HG02678 (cell line): ENCODE measurements around the gene INPP4A.

ENCODE experiments used
- ATAC-seq: cut with Tn5 transposase; IDR thresholded peaks from one replicate; pipeline ENCODE4 v1.9.1; 2021; ENCODE audit warnings: mild to moderate bottlenecking, moderate library complexity; ENCODE audit not compliant: unreplicated experiment

The INPP4A gene

GRCh38 chr2:98459496-98460175, 15.0 kb downstream of the INPP4A start:
- ATAC-seq, result peak; percentile 31

- ATAC-seq, result peak; percentile 61
Observed at GRCh38 chr2:98460573-98461497, 16.2 kb downstream of the INPP4A start.

- ATAC-seq, result no peak
Observed at GRCh38 chr2:98461498-98462049, 16.9 kb downstream of the INPP4A start.

- no peak for ATAC-seq
Observed at GRCh38 chr2:98463081-98463481, 18.4 kb downstream of the INPP4A start.

DNA sequence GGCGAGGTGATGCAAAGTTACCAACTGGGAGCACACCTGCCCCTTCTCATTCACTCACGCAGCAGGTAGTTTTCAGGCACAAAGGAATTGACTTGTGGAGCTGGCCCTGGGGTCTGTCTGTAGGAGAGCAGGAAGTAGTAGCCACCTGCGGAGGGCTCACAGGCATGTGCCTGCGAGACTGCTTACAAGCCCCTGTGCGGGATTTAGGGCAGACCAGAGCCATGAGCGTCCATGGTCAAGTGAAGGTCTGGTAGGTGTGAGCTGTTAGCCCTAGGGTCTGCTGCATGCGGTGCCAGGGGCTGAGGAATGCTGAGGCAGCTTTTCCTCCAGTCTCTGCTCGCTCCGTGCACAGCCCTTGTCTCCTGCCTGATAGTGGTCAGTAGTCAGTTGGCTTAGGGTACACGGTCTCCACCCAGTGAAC, 18.9 kb downstream of the INPP4A start:
- no peak for ATAC-seq

- ATAC-seq, result no peak
Observed at GRCh38 chr2:98463988-98464771, 19.5 kb downstream of the INPP4A start.

- peak; percentile 33 for ATAC-seq
Observed at GRCh38 chr2:98464772-98465310, 20.2 kb downstream of the INPP4A start.

GRCh38 chr2:98465456-98466226, 21.0 kb downstream of the INPP4A start:
- ATAC-seq, result peak; percentile 36

DNA sequence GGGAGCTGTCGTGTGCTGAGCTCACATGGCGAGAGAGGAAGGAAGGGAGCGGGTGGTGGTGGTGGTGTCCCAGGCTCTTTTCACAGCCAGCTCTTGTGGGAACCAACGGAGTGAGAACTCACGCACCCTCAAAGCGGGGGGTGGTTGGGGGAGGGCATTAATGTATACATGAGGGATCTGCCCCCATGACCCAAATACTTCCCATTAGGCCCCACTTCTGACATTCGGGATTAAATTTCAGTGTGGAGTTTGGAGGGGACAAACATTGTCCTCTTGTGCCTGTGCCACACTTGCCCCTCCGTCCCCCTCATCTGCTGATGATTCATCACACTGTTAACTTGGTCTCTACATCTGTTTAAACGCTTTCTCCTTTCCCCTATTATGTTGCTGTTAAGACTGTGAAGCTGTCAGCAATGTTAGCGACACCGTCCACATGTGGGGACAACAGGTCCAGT, 22.5 kb downstream of the INPP4A start:
- no peak for ATAC-seq

- ATAC-seq, result no peak
Observed at GRCh38 chr2:98467652-98468051, 23.0 kb downstream of the INPP4A start.

DNA sequence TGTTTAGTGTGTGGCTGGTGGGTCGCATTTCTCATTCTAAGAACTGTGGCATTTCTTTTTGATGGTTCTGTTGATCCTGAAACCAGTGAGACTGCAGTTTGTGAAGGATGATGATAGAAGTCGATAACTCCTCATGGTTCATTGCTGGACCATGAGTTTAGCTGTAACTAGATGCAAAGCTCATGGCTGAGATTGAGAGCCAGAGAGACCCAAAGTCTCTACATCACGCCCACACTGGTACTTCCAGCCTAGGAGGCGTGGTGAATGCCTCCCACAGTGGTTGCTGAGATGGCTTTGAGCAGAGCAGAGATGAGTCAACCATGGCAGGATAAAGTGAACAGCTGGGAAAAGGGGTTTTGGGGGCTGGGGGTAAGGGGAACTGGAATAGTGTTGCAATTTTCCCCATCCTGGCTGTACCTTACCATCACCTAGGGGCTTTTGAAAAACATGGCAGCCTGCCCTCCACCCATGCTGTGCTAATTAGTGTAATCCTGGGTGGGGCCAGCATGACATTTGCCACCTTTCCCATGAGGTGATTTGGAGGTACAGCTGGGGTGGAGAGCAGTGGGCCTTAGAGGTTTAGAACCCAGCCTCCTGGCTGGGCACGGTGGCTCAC, 24.1 kb downstream of the INPP4A start:
- peak; percentile 45 for ATAC-seq

- ATAC-seq, result no peak
Observed at GRCh38 chr2:98469862-98470544, 25.3 kb downstream of the INPP4A start.

- ATAC-seq, result peak; percentile 27
Observed at GRCh38 chr2:98470851-98471255, 26.2 kb downstream of the INPP4A start.

DNA sequence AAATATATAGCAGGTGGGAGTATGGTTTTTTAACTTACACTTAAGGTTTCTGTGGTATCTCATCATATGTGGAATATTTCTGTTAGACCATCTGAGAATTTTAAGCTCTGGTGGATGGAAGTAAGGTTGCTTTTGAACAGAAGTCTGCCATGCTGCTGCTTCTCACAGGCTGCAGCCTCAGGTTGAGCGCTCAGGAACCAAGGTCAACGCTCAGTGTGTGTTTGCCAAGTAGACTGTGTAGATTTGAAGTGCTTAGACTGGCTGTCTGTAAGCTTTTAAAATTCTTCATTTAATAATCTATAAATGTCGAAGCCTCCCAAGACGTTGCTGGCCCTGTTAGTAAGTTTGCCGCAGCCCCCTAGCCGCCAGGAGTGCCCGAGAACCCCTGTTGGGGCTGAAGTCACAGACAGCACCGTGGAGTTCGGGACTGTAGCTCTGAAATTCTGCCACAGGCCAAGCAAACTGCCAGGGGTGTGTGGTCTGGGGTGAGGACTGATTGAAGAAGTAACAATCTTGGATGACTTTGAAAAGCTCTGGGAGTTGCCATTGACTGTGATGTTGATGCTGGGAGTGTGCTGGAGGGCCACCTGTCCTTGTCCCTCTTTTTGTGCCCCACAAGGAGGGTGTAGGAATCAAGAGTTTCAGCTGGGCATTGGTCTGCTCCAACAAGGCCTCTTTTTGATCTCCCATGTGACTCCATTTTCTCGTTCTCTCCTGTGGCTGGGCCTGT, 26.9 kb downstream of the INPP4A start:
- no peak for ATAC-seq

DNA sequence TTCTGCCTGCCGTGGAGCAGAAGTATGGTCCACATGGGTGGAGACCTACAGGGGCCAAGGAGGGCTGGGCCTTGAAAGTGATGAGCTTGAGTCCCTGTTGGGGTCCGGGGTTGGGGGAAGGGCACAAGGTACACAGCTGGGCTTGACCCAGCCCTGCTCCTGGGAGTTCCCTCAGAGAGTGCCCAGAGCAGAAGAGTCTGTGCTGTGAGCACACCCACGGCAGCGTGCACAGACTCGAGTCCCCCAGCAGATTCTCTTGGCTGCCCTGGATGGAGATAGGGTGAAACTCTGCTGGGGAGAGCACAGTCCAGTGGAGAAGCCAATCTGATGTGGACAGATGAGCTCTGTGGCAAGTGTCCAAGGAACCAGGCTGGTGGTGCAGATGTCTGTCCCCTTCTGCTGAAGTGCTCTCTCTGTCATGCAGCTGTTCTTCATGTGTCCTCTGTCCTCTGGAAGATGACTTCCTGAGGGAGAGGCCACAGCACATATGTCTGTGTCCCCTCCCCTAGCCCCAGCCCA, 27.5 kb downstream of the INPP4A start:
- ATAC-seq, result no peak

DNA sequence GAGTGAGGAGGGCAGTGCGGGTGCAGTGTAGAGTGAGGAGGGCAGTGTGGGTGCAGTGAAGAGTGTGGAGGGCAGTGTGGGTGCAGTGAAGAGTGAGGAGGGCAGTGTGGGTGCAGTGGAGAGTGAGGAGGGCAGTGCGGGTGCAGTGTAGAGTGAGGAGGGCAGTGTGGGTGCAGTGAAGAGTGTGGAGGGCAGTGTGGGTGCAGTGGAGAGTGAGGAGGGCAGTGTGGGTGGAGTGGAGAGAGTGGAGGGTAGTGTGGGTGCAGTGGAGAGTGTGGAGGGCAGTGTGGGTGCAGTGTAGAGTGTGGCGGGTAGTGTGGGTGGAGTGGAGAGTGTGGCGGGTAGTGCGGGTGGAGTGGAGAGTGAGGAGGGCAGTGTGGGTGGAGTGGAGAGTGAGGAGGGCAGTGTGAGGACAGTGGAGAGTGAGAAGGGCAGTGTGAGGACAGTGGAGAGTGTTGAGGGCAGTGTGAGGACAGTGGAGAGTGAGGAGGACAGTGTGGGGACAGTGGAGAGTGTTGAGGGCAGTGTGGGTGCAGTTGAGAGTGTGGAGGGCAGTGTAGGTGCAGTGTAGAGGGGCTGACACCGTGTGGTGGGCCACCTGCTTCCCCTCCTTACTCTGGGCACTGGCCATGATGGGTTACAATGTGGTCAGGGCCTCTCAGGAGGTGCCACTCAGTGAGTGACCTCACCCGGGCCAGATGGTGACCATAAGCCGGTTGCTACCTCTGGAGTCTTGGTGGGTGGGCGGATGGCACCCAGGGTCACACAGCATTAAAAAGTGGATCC, 28.5 kb downstream of the INPP4A start:
- no peak for ATAC-seq
